HG03025 (cell line): Measurements from ENCODE around the gene BNC2.
"Not testable (repeated sequence)": the region's sequence is repeated elsewhere in the genome, so short reads cannot be mapped to it uniquely, and the experiment has no call there.

ENCODE experiments used
- ATAC-seq: cut with Tn5 transposase; IDR thresholded peaks from one replicate; pipeline ENCODE4 v1.9.1; 2021; ENCODE audit warnings: mild to moderate bottlenecking, moderate library complexity; ENCODE audit not compliant: unreplicated experiment, low FRiP score

BNC2 gene

GRCh38 chr9:16571127-16571802, 299.2 kb downstream of the BNC2 start:
- no peak for ATAC-seq

- ATAC-seq, result no peak
Observed at GRCh38 chr9:16563446-16563845, 307.0 kb downstream of the BNC2 start.

- ATAC-seq, result no peak
Observed at GRCh38 chr9:16561121-16561520, 309.3 kb downstream of the BNC2 start.

- ATAC-seq, result no peak
Observed at GRCh38 chr9:16559418-16560188, 310.9 kb downstream of the BNC2 start.

- ATAC-seq, result no peak
Observed at GRCh38 chr9:16555802-16556201, 314.7 kb downstream of the BNC2 start.

GRCh38 chr9:16553869-16554540, 316.5 kb downstream of the BNC2 start:
- ATAC-seq, result no peak

GRCh38 chr9:16552252-16552651, 318.2 kb downstream of the BNC2 start:
- no peak for ATAC-seq

- no peak for ATAC-seq
Observed at GRCh38 chr9:16551692-16552091, 318.8 kb downstream of the BNC2 start.

- no peak for ATAC-seq
Observed at GRCh38 chr9:16545639-16546038, 324.8 kb downstream of the BNC2 start.

- no peak for ATAC-seq
Observed at GRCh38 chr9:16544842-16545241, 325.6 kb downstream of the BNC2 start.

GRCh38 chr9:16543686-16544085, 326.8 kb downstream of the BNC2 start:
- no peak for ATAC-seq

- ATAC-seq, result no peak
Observed at GRCh38 chr9:16543225-16543624, 327.2 kb downstream of the BNC2 start.

GRCh38 chr9:16542290-16542689, 328.2 kb downstream of the BNC2 start:
- ATAC-seq, result no peak

- no peak for ATAC-seq
Observed at GRCh38 chr9:16540743-16541613, 329.5 kb downstream of the BNC2 start.

- ATAC-seq, result not testable (repeated sequence)
Observed at GRCh38 chr9:16539626-16540025, 330.8 kb downstream of the BNC2 start.

GRCh38 chr9:16535555-16535954, 334.9 kb downstream of the BNC2 start:
- ATAC-seq, result no peak

- ATAC-seq, result no peak
Observed at GRCh38 chr9:16532681-16533450, 337.6 kb downstream of the BNC2 start.

- no peak for ATAC-seq
Observed at GRCh38 chr9:16532272-16532671, 338.2 kb downstream of the BNC2 start.

GRCh38 chr9:16530669-16531642, 339.5 kb downstream of the BNC2 start:
- ATAC-seq, result no peak
